C4-2B (cell line): ENCODE data around the gene SH2D4B.

Source experiments
- ZFX ChIP-seq: fragments of 450-650 bp; IDR thresholded peaks from 2 replicates; pipeline ENCODE4 v1.6.1; 2017
- TF ChIP-seq, protein P1 (sequence below): fragments of 450-650 bp; conservative IDR thresholded peaks from 2 replicates; pipeline ENCODE4 v1.5.1; 2017; ENCODE audit warnings: mild to moderate bottlenecking

DNA sequence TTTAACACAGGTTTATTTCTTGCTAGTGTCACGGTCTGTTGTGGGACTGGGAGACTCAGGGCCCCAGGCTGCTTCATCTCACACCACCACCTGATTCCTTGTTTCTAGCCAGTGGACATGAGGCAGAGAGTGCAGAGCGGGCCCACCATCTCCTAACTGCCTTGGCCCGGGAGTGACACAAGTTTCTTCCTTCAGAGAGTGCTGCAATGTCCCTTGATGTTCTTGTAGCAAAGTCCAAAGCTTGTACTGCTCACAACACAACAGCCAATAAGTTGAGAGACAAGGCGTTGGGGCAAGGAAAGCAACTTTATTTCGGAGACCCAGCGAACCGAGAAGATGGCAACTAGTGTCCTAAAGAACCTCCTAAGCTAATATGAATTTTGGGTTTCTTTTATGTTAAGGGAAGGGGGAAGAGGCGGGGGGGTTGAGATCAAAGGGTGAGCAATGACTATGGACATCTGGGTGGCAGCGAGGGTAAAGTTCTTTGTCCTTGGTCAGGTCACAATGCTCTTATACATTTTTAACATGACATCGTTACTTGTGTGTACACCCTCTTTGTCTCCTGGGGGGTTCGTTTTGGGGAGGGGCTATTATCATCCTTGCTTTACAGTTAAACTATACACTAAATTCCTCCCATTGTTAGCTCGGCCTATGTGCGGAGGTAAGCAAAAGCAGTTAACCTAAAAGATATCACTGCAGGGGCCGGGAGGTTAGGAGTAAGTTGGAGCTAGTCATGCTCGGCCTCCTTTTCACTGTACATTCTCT, 31.6 kb downstream of the SH2D4B start:
- TF ChIP-seq, protein P1, sequence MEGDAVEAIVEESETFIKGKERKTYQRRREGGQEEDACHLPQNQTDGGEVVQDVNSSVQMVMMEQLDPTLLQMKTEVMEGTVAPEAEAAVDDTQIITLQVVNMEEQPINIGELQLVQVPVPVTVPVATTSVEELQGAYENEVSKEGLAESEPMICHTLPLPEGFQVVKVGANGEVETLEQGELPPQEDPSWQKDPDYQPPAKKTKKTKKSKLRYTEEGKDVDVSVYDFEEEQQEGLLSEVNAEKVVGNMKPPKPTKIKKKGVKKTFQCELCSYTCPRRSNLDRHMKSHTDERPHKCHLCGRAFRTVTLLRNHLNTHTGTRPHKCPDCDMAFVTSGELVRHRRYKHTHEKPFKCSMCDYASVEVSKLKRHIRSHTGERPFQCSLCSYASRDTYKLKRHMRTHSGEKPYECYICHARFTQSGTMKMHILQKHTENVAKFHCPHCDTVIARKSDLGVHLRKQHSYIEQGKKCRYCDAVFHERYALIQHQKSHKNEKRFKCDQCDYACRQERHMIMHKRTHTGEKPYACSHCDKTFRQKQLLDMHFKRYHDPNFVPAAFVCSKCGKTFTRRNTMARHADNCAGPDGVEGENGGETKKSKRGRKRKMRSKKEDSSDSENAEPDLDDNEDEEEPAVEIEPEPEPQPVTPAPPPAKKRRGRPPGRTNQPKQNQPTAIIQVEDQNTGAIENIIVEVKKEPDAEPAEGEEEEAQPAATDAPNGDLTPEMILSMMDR = no peak
- no peak for TF ChIP-seq ZFX
